HCT116 (cell line): ENCODE results near the gene TSKU. TPM values are rescaled to one million over a fixed set of nuclear protein-coding genes. Genes with fewer than 3 reads are reported as not detected.

Experiments
- ATAC-seq: fragments of 200-7000 bp; cut with Tn5 transposase; 2 replicates; pipeline ENCODE4 v1.9.1; 2020; ENCODE audit warnings: mild to moderate bottlenecking, moderate library complexity
- BruUV-seq: library from RNA; stranded (reverse); fragments of 400-500 nt; replicated peaks from 2 replicates; lab custom pipeline; 2021; lab: Mats Ljungman, UMichigan
- CTCF ChIA-PET: fragments of 300-600 bp; sonication (Branson Sonifier 250); formaldehyde crosslinking; loops from one replicate; lab custom pipeline; 2021; ENCODE audit warnings: antibody characterized with exemption; lab: Charles Lee
- POLR2A ChIA-PET: fragments of 300-600, 350-600 bp; sonication (Branson Sonifier 250); formaldehyde crosslinking; loops from one replicate; lab custom pipeline; 2021; ENCODE audit warnings: antibody characterized with exemption; lab: Charles Lee
- RAD21 ChIA-PET, 2 experiments: fragments of 300-600 bp; sonication (Branson Sonifier 250); formaldehyde crosslinking; loops; one replicate each; lab custom pipeline; 2023; ENCODE audit warnings: low total read pairs in 2 of 2; ENCODE audit not compliant: uncharacterized antibody in 2 of 2, unreplicated experiment in 2 of 2, low non-redundant PET in 1 of 2; lab: Charles Lee
- DNase-seq: peaks from one replicate; pipeline ENCODE4 v3.0.0-alpha.2; 2010; ENCODE audit warnings: low read depth, low spot score
- H2AFZ ChIP-seq: fragments of 200-600 bp; shearing (Covaris generic), sonication (generic); 2 replicates; pipeline ENCODE4 v1.6.1; 2017; ENCODE audit warnings: low read depth, mixed run types, mixed read lengths, antibody characterized with exemption, low read length; ENCODE audit not compliant: poor library complexity, severe bottlenecking
- H3K27ac ChIP-seq: 2 replicates; pipeline ENCODE4 v1.5.1; 2012; ENCODE audit warnings: low read depth, low read length
- H3K27me3 ChIP-seq: fragments of 200-600 bp; sonication (generic); 2 replicates; pipeline ENCODE4 v1.6.1; 2016; ENCODE audit warnings: mixed run types, low read length, mixed read lengths; ENCODE audit not compliant: insufficient read depth
- H3K36me3 ChIP-seq, 2 experiments: fragments of 200-500 bp in 1 of 2; fragments of 200-600 bp in 1 of 2; sonication (Bioruptor generic) in 1 of 2; sonication (generic) in 1 of 2; 2 replicates each; pipeline versions ENCODE4 v1.5.1 to v1.6.1; 2014 to 2016; ENCODE audit warnings: low read length in 2 of 2, inconsistent platforms in 1 of 2, mixed read lengths in 1 of 2, mixed run types in 1 of 2; ENCODE audit not compliant: insufficient read depth in 2 of 2, control insufficient read depth in 1 of 2
- H3K4me1 ChIP-seq, 2 experiments: fragments of 200-600 bp in 1 of 2; sonication (generic) in 1 of 2; 2 replicates each; pipeline versions ENCODE4 v1.5.1 to v1.6.1; 2012 to 2017; ENCODE audit warnings: low read length in 2 of 2, inconsistent platforms in 1 of 2, mild to moderate bottlenecking in 1 of 2, mixed read lengths in 1 of 2, mixed run types in 1 of 2, moderate library complexity in 1 of 2; ENCODE audit not compliant: insufficient read depth in 2 of 2, control insufficient read depth in 1 of 2
- H3K4me2 ChIP-seq: fragments of 200-600 bp; sonication (generic); 2 replicates; pipeline ENCODE4 v1.6.1; 2017; ENCODE audit warnings: mixed run types, low read length, mixed read lengths
- H3K4me3 ChIP-seq, 2 experiments: fragments of 200-600 bp in 1 of 2; sonication (generic) in 1 of 2; replicated peaks in 1 of 2; 2 replicates each; pipeline ENCODE4 v1.5.1; 2011 to 2016; ENCODE audit warnings: low read length in 2 of 2, control low read depth in 1 of 2, low read depth in 1 of 2, mild to moderate bottlenecking in 1 of 2, mixed read lengths in 1 of 2, mixed run types in 1 of 2
- H3K79me2 ChIP-seq: fragments of 200-600 bp; sonication (generic); 2 replicates; pipeline ENCODE4 v1.6.1; 2017; ENCODE audit warnings: mild to moderate bottlenecking, mixed run types, low read length, moderate library complexity, mixed read lengths; ENCODE audit not compliant: insufficient read depth
- H3K9ac ChIP-seq: fragments of 200-600 bp; sonication (generic); 2 replicates; pipeline ENCODE4 v1.6.1; 2016; ENCODE audit warnings: low read length, mixed read lengths
- H3K9me2 ChIP-seq: fragments of 200-600 bp; sonication (generic), shearing (Covaris generic); 2 replicates; pipeline ENCODE4 v1.6.1; 2017; ENCODE audit warnings: mixed run types, mild to moderate bottlenecking, moderate library complexity; ENCODE audit not compliant: insufficient read depth
- H3K9me3 ChIP-seq, 2 experiments: fragments of 200-500 bp in 1 of 2; fragments of 200-600 bp in 1 of 2; sonication (Bioruptor generic) in 1 of 2; sonication (generic) in 1 of 2; 2 replicates each; pipeline ENCODE4 v1.6.1; 2014 to 2017; ENCODE audit warnings: low read length in 2 of 2, mixed read lengths in 2 of 2, inconsistent platforms in 1 of 2, low read depth in 1 of 2, mild to moderate bottlenecking in 1 of 2, mixed run types in 1 of 2, moderate library complexity in 1 of 2; ENCODE audit not compliant: control insufficient read depth in 1 of 2, insufficient read depth in 1 of 2
- H4K20me1 ChIP-seq: fragments of 200-600 bp; sonication (generic), shearing (Covaris generic); 2 replicates; pipeline ENCODE4 v1.6.1; 2017; ENCODE audit warnings: mixed run types, mild to moderate bottlenecking, moderate library complexity; ENCODE audit not compliant: insufficient read depth
- POLR2AphosphoS5 ChIP-seq: IDR thresholded peaks from 2 replicates; pipeline ENCODE4 v1.6.1; 2011; ENCODE audit warnings: mild to moderate bottlenecking, low read depth, low read length, moderate library complexity
- RAD21 ChIP-seq: IDR thresholded peaks from 2 replicates; pipeline ENCODE4 v1.6.1; 2012; ENCODE audit warnings: low read depth, mild to moderate bottlenecking
- SRF ChIP-seq: IDR thresholded peaks from 2 replicates; pipeline ENCODE4 v1.6.1; 2012; ENCODE audit warnings: low read depth
- YY1 ChIP-seq: IDR thresholded peaks from 2 replicates; pipeline ENCODE4 v1.6.1; 2011; ENCODE audit warnings: low read length, low read depth, moderate library complexity, mild to moderate bottlenecking; ENCODE audit not compliant: insufficient replicate concordance; ENCODE audit errors: extremely low read depth
- ZFX ChIP-seq: fragments of 450-650 bp; IDR thresholded peaks from 2 replicates; pipeline ENCODE4 v1.6.1; 2017
- ZNF274 ChIP-seq: fragments of 200-500 bp; sonication (Bioruptor generic); IDR thresholded peaks from 2 replicates; pipeline ENCODE4 v1.6.1; 2014; ENCODE audit warnings: mild to moderate bottlenecking, low read depth, low read length, inconsistent platforms
- intact Hi-C: fragments of 100-400 bp; cut with micrococcal nuclease; formaldehyde crosslinking; loops from 2 replicates; pipeline ENCODE4 v1.10.0; 2022
- total RNA-seq: library from RNA; stranded (reverse); gene quantifications from one replicate; pipeline ENCODE4 v1.2.1, GENCODE V29; 2021; ENCODE audit not compliant: unreplicated experiment
- TF ChIP-seq, protein P1 (sequence below): IDR thresholded peaks from 2 replicates; pipeline ENCODE4 v1.6.1; 2012; ENCODE audit warnings: low read depth
- TF ChIP-seq, protein P2 (sequence below): IDR thresholded peaks from 2 replicates; pipeline ENCODE4 v1.6.1; 2011; ENCODE audit warnings: mild to moderate bottlenecking, low read length, moderate library complexity; ENCODE audit not compliant: insufficient replicate concordance; ENCODE audit errors: extremely low read depth
- TF ChIP-seq, protein P3 (sequence below): IDR thresholded peaks from 2 replicates; pipeline ENCODE4 v1.6.1; 2012

TSKU gene
- total RNA-seq, 1 experiment from 2014 or later: 21.9 TPM

DNA sequence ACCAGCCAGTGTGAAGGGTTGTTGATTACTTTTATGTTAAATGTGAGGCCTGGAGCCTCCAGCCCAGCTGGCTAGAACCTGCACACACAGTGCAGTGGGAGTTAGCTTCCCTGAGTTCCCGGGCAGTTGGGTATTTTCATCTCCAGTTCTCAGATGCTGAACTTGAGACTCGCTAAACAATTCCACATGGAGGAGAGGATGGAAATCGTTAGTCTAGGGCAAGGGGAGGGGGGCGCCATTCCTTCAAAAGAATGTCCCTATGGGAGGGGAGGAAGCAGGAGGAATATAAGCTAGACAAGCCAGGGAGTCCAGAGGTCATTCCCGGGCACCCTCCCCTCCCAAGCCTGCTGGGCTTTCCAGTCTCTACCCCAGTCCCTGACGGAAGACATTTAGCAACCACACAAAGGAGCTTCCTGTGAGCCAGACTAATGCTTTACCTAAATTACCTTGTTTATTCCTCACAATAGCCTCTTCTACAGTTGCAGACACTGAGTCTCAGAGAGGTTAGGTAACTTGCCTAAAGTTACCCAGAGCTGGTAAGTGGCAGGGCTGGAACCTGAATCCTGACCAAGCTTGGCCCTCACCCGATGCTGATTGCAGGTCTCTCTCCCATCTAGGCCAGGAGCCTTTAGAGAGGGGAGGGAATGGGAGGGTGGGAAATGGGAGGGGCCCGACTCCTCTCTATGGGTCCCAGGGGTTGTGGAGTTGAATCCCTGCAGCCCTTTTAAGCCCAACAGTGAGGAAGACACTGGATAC is 1.9 kb upstream of the TSKU start:
- peaks cover 23 to 37% of the 10 kb centered on the region in 2 experiments for H3K4me1 ChIP-seq
- BruUV-seq: no TSS peak
- H3K9me2 ChIP-seq: no peaks in the 10 kb centered on the region
- intact Hi-C loops: loop anchor here (5.0 kb wide), 1 partner anchor 34 kb away; no protein-coding TSS in a partner anchor
- POLR2A ChIA-PET: interaction anchor here (1.0 kb wide), 1 partner anchor 10 kb away, joined by 3 read pairs; no protein-coding TSS in a partner anchor
- CTCF ChIA-PET: no interaction called here
- H3K27me3 ChIP-seq: no peaks in the 10 kb centered on the region
- peaks cover 10 to 16% of the 10 kb centered on the region in 2 experiments; a peak in 2 of 4 replicates for H3K9me3 ChIP-seq
- H4K20me1 ChIP-seq: peaks cover 14% of the 10 kb centered on the region; the same call in 1 of the 2 replicates
- no peak for ATAC-seq
- H3K79me2 ChIP-seq: peaks cover 28% of the 10 kb centered on the region
- H3K4me3 ChIP-seq: no peak overlapping the region
- H3K4me2 ChIP-seq: peak overlapping the region; percentile 95; the same call in 1 of the 2 replicates
- no peak overlapping the region for H3K9ac ChIP-seq
- RAD21 ChIA-PET: no interaction called here
- TF ChIP-seq ZNF274 (no peak), YY1 (no peak), ZFX (no peak), RAD21 (no peak)
- no peak for DNase-seq
- H3K36me3 ChIP-seq: no peaks in the 10 kb centered on the region
- no peak overlapping the region for H2AFZ ChIP-seq
- H3K27ac ChIP-seq: no peak overlapping the region

DNA sequence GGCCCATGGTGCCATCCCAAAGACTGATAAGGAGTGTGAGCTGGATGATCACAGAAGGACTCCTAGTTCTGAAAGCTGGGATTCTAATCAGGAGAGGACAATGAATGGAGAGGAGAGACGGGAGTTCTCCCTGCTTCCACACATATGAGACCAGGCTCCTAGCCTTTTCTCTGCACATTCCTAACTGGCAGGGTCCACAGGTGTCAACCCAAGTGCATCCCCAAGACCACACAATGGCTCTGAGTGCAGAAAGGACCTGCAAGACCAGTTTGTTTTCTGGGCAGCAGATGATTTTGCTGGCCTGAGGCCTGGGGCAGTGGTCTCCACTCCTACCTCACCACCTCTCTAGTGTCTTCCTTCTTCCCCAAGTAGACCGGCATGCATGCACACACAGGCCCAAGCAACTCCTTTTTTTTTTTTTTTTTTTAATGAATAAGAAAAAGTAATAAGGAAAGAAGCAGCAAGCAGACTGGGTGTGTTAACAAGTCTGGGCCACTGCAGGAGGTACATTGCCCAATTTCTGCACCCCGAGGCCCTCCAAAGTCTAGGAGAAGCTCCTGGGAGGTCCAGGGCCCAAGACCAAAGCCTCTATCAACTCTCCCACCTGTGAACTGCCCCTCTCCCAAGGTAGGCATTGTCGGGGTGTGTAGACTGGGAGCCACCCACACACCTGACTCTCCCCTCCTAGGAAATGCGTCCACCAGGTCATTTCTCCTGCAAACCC is 1.2 kb upstream of the TSKU start:
- H4K20me1 ChIP-seq: peaks cover 15% of the 10 kb centered on the region; the same call in 1 of the 2 replicates
- H3K79me2 ChIP-seq: peaks cover 36% of the 10 kb centered on the region
- H3K4me3 ChIP-seq: peak overlapping the region; percentile 58 to 91
- peaks cover 4 to 11% of the 10 kb centered on the region in 2 experiments; a peak in 1 of 4 replicates for H3K9me3 ChIP-seq
- peak overlapping the region; percentile 95 for H3K4me2 ChIP-seq
- peak overlapping the region; percentile 88; the same call in 1 of the 2 replicates for H3K27ac ChIP-seq
- no peaks in the 10 kb centered on the region for H3K36me3 ChIP-seq
- ChIA-PET POLR2A (interaction anchor here (1.0 kb wide), 1 partner anchor 11 kb away, joined by 3 read pairs; no protein-coding TSS in a partner anchor), CTCF (interaction anchor here (0.9 kb wide), 1 partner anchor 9 kb away, joined by 3 read pairs; no protein-coding TSS in a partner anchor), RAD21 (no interaction called here)
- DNase-seq: no peak
- H3K27me3 ChIP-seq: no peaks in the 10 kb centered on the region
- peaks cover 31 to 44% of the 10 kb centered on the region in 2 experiments for H3K4me1 ChIP-seq
- BruUV-seq: no TSS peak
- H3K9me2 ChIP-seq: no peaks in the 10 kb centered on the region
- intact Hi-C loops: loop anchor here (5.0 kb wide), 1 partner anchor 35 kb away; no protein-coding TSS in a partner anchor
- H3K9ac ChIP-seq: peak overlapping the region; percentile 96
- ATAC-seq: no peak
- no peak overlapping the region for H2AFZ ChIP-seq
- TF ChIP-seq, protein P1, sequence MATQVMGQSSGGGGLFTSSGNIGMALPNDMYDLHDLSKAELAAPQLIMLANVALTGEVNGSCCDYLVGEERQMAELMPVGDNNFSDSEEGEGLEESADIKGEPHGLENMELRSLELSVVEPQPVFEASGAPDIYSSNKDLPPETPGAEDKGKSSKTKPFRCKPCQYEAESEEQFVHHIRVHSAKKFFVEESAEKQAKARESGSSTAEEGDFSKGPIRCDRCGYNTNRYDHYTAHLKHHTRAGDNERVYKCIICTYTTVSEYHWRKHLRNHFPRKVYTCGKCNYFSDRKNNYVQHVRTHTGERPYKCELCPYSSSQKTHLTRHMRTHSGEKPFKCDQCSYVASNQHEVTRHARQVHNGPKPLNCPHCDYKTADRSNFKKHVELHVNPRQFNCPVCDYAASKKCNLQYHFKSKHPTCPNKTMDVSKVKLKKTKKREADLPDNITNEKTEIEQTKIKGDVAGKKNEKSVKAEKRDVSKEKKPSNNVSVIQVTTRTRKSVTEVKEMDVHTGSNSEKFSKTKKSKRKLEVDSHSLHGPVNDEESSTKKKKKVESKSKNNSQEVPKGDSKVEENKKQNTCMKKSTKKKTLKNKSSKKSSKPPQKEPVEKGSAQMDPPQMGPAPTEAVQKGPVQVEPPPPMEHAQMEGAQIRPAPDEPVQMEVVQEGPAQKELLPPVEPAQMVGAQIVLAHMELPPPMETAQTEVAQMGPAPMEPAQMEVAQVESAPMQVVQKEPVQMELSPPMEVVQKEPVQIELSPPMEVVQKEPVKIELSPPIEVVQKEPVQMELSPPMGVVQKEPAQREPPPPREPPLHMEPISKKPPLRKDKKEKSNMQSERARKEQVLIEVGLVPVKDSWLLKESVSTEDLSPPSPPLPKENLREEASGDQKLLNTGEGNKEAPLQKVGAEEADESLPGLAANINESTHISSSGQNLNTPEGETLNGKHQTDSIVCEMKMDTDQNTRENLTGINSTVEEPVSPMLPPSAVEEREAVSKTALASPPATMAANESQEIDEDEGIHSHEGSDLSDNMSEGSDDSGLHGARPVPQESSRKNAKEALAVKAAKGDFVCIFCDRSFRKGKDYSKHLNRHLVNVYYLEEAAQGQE: no peak
- TF ChIP-seq, protein P2, sequence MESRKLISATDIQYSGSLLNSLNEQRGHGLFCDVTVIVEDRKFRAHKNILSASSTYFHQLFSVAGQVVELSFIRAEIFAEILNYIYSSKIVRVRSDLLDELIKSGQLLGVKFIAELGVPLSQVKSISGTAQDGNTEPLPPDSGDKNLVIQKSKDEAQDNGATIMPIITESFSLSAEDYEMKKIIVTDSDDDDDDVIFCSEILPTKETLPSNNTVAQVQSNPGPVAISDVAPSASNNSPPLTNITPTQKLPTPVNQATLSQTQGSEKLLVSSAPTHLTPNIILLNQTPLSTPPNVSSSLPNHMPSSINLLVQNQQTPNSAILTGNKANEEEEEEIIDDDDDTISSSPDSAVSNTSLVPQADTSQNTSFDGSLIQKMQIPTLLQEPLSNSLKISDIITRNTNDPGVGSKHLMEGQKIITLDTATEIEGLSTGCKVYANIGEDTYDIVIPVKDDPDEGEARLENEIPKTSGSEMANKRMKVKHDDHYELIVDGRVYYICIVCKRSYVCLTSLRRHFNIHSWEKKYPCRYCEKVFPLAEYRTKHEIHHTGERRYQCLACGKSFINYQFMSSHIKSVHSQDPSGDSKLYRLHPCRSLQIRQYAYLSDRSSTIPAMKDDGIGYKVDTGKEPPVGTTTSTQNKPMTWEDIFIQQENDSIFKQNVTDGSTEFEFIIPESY: no peak
- TF ChIP-seq POLR2AphosphoS5 (no peak), SRF (no peak)
- TF ChIP-seq, protein P3, sequence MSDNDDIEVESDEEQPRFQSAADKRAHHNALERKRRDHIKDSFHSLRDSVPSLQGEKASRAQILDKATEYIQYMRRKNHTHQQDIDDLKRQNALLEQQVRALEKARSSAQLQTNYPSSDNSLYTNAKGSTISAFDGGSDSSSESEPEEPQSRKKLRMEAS: no peak
